ENCODE measurements around the gene SLC1A2.

DNA sequence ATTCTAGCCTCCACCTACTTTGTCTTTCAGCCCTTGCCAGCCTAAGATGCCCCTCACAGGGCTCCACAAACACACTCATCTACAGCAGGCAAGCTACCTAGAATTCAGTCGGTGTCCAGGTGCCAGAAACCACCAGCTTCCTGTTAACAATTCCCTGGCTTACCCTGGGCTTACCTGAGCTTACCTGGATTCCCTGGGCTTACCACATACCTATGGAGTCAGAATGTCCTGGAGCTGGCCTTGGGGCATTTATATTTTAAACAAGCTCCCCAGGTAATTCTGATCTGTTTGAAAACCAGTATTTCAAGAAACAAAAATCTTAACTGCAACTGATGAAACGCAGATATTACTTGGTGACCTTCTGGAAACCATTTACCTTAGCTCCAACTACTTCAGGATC is 123.6 kb downstream of the SLC1A2 start:
- no peak for TF ChIP-seq EZH2 (IDR thresholded peaks at IDR 0.05; ENCODE audit: borderline replicate concordance, low read depth, low read length, severe bottlenecking)
- no peak for TF ChIP-seq POLR2A (IDR thresholded peaks at IDR 0.05; ENCODE audit: low read depth, low read length)
- TF ChIP-seq, protein P1, sequence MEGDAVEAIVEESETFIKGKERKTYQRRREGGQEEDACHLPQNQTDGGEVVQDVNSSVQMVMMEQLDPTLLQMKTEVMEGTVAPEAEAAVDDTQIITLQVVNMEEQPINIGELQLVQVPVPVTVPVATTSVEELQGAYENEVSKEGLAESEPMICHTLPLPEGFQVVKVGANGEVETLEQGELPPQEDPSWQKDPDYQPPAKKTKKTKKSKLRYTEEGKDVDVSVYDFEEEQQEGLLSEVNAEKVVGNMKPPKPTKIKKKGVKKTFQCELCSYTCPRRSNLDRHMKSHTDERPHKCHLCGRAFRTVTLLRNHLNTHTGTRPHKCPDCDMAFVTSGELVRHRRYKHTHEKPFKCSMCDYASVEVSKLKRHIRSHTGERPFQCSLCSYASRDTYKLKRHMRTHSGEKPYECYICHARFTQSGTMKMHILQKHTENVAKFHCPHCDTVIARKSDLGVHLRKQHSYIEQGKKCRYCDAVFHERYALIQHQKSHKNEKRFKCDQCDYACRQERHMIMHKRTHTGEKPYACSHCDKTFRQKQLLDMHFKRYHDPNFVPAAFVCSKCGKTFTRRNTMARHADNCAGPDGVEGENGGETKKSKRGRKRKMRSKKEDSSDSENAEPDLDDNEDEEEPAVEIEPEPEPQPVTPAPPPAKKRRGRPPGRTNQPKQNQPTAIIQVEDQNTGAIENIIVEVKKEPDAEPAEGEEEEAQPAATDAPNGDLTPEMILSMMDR (IDR thresholded peaks at IDR 0.05; ENCODE audit: extremely low read depth in 1 of 2, insufficient read depth in 1 of 2, low read depth in 1 of 2, low read length in 2 of 2): no peak
- no peak for TF ChIP-seq GATA2 (IDR thresholded peaks at IDR 0.05; ENCODE audit: insufficient read depth, insufficient read length, low read depth, low read length)
- no peak for TF ChIP-seq POLR2AphosphoS5 (IDR thresholded peaks at IDR 0.05; ENCODE audit: insufficient read depth, low read depth, low read length)
- TF ChIP-seq, protein P2, sequence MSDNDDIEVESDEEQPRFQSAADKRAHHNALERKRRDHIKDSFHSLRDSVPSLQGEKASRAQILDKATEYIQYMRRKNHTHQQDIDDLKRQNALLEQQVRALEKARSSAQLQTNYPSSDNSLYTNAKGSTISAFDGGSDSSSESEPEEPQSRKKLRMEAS (IDR thresholded peaks at IDR 0.05; ENCODE audit: insufficient read depth, insufficient read length): no peak
- no peak for TF ChIP-seq FOS (IDR thresholded peaks at IDR 0.05; ENCODE audit: borderline replicate concordance, insufficient read depth, low read length)
- TF ChIP-seq MYC (IDR thresholded peaks at IDR 0.05; ENCODE audit: low read depth, low read length): no peak

All from endothelial cell of umbilical vein (primary cell).